GM18861 (cell line): ENCODE data around the gene RBP7.
A peak's percentile ranks its signal among the peaks of the same experiment; 100 is the strongest.
"Not testable (repeated sequence)": the region's sequence is repeated elsewhere in the genome, so short reads cannot be mapped to it uniquely, and the experiment has no call there.

Experiments
- ATAC-seq: cut with Tn5 transposase; IDR thresholded peaks from one replicate; pipeline ENCODE4 v1.9.1; 2021; ENCODE audit not compliant: unreplicated experiment

RBP7 gene

DNA sequence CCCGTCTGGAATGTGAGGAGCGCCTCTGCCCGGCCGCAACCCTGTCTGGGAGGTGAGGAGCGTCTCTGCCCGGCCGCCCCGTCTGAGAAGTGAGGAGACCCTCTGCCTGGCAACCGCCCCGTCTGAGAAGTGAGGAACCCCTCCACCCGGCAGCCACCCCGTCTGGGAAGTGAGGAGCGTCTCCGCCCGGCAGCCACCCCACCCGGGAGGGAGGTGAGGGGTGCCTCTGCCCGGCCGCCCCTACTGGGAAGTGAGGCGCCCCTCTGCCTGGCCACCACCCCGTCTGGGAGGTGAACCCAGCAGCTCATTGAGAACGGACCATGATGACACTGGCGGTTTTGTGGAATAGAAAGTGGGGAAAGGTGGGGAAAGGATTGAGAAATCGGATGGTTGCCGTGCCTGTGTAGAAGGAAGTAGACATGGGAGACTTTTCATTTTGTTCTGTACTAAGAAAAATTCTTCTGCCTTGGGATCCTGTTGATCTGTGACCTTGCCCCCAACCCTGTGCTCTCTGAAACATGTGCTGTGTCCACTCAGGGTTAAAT lies 32.0 kb downstream of the RBP7 start:
- ATAC-seq: not testable (repeated sequence)

DNA sequence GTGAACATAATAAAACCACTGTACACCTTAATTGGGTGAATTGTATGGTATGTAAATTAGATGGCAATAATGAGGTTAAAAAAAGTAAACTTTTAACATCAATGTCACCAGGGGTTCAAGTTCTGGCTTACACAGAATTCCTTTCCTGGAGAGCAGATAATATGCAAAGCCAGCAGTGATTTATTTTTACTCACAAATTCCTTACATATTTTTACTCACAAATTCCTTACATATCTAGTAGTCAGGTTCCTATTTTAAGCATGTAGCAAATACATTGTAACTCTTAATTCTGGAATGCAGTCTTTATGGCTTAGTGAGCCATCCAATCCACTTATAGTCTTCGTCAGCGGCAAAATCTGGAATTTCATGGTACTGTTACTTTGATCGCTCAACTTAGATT lies 34.4 kb downstream of the RBP7 start:
- no peak for ATAC-seq

DNA sequence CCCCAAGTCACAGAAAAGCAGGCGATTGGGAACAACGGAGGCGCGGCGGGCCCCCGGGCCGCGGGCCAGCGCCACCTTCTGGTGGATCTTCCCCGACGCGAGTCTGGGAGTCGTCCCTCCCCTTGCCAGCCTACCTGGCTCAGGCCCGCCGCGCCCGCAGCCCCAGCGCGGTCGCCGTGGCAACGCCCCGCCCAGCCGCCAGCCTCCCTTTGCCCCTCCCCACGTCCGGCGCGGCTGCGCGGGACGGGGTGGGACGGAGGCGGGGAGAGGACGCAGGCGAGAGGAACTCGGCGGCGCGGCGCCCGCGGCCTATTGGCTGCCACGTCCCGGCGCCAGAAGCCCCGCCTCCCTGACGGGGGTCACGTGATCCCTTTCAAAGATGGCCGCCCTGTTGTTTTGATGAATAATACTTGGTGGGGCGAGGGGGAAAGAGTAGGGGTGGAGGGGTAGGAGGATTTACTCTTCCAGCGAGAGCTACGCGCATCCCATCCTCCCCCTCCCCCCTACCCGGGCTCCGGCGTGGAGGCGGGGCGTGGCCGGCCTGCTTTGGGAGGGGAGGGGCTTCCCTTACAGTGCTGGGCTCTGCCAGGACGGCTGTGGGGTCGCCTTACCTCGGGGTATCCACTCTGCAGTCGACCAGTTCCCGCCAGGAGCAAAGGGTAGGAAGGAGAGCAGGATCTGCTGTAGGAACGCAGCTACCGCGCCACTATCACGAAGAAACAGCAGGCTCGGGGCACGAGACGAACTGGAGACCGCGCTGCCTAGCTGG lies 35.7 kb downstream of the RBP7 start, which contains the start of gene UBE4B:
Gene UBE4B, plus strand, starts transcription at position 369 of the 769 bp plus-strand sequence. CDS start 713 bp downstream, outside the sequence.
- ATAC-seq: peak; percentile 88

DNA sequence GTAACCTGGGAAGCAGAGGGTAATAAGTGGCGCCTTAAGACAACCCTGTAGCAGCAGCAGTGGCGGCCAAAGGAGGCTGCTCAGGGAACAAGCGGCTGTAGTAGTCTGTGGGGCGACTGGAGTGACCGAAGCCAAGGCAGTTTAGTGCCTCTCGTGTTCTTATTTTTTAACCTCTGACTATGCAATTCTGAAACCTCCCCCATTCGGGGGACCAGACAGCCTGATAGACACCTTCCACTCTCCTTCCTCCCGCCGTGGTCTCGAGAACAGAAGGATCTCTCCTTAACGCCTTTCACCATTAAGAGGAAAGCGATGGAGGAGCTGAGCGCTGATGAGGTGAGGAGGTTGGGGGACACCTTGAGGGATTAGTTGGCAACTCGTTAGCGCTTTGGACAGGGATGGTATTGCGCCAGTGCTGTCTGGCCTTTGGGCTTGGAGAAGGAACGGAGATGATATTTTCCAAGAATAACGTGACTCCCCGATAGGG lies 36.4 kb downstream of the RBP7 start:
- ATAC-seq: peak; percentile 8

DNA sequence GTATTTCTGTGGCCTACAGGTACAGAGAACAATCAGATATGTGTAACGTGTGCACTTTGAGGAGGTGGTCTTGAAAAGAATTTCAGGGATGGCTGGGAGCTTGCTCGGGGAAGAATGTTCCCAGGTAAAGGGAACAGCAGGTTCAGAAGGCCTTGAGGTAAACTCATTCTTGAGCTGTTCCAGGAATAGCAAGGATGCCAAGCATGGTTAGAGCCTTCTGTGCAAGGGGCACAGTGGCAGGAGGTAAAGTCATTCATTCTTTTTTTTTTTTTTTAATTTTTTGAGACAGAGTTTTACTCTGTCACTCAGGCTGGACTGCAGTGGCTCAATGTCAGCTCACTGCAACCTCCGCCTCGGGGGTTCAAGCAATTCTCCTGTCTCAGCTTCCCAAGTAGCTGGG lies 45.7 kb downstream of the RBP7 start:
- ATAC-seq: no peak

DNA sequence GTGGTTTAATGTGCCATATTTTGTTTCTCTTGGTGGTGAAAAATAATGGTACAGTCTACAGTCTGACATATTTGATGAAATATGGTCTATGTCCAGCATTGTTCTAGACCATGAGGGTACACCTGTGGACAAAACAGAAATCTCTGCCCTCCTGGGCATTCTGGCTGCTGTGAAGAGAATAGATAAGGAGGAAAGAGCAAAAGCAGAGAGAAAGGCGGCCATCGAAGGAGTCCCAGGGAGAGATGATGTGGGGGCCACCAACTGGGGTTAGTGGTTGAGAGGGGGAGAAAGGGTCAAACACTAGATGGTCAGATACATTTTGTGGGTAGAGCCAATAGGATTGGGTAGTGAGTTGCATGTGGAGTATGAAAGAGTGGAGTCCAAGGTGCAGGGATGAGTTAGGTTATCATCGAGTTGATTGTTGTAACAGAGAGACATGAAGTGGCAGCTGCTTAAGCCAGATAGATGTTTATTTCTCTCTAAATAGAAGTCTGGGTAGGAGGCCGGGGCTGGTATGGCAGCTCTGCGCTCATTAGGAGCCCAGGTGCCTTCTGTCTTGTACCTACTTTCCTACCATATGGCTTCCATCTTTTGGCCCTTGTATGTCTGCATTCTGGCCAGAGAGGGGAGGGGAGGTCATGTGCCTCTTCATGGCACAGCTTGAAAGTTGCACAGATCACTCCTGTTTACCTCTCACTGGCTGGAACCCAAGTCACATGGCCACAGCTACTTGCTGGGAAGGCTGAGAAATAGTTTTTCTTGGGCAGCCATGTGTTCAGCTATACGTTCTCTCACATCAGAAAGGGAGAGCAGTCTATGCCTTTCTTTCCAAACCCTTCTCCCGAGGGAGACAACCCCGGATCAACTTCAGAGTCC lies 48.7 kb downstream of the RBP7 start:
- no peak for ATAC-seq

DNA sequence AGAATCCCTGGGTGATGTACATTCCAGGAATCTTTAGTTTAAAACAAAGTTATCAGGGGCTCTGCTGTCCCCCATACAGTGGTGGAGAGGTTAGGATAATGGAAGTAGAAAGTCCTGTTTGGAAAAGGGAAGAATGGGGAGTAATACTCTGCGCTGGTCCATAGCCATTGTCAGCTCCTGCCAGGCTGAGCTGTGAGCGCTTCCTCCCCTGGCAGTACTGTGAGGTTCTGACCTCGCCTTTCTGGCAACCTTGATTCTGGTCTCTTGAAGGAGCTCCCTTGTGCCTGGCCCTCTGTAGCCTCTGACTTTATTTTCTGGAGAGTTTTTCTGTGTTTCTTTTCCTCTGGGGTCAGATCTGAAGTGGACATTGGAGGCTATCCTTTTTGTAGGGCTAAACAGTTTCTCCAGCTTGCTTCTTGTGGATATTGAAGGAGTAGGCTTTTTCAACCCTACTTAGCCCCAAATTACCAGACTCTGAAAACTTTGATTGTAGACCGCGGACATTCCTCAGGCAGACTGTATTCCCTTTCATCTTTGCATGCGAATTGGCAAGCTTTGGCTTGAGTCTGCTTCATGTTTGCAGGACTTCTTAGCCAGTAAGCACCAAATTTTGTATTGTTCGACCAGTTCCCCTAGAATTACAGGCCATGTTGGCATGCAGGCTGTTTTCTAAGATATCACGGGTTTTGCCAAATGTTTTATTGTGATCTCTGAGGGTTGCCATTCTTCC lies 49.5 kb downstream of the RBP7 start:
- no peak for ATAC-seq

DNA sequence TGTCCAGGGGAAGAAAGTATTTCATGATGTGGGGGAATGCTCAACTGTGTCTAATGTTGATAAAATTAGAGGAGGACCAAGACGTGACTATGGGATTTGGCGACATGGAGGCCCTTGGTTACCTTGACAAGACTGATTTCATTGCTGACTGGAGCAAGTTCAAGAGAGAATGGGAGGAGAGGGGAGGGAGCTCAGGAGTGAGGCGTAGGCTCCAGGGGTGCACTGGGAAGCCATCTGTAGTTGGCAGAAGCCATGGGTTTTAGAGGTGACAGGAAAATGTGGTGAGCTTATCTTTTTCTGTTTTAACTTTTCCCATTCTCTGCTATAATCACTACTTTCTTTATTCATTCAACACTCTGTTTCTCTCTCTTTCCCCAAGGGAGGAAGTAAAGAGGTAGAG lies 51.6 kb downstream of the RBP7 start:
- ATAC-seq: no peak

DNA sequence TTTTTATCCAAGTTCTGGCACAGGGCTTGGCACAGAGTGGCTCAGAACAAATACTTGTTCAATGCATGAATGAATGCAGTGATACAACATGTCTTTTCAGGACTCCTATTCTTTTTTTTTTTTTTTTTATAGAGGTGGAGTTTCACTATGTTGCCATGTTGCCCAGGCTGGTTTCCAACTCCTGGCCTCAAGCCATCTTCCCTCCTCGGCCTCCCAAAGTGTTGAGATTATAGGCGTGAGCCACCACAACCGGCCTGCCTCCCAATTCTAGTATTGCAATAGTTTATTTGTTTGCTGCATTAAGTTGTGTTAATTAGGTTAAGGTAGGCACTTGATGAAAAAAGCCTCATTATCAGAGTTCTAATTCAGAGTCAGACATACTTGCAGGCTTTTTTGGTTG lies 53.6 kb downstream of the RBP7 start:
- ATAC-seq: no peak

DNA sequence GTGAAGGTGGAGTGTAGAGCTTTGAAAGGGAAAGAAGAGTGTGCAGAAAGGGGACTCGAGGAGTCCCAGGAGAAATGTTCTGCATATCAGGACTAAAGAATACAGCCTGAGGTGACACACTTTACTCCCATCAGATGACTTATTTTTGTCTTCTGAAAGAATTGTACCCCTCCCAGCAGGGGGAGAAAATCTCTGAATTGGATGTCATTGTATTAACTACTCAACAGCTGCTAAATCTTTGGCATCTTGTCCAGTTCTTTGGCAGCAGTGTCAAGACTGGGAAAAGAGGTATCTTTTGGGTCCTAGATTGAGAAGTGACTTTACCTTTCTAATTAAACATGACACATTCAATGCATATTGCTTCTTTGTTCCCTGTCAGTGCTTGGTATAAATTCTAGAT lies 54.6 kb downstream of the RBP7 start:
- no peak for ATAC-seq

DNA sequence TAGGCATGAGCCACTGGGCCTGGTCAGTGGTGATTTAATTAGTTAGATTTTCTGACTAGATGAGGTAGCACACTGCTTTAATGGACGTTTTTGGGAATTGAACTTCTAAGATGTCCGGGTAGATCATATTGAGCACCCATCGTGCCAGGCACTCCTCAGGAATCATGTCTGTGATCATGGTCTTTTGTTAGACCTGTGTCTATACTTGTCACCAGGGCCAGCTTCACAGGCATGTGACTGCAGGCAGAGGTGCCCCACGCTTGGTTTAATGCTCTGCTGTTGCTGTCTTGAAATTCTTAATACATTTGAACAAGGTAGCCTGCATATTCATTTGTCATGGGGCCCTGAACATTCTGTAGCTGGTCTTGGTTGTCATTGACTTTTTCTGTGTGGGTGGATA lies 55.3 kb downstream of the RBP7 start:
- ATAC-seq: no peak

DNA sequence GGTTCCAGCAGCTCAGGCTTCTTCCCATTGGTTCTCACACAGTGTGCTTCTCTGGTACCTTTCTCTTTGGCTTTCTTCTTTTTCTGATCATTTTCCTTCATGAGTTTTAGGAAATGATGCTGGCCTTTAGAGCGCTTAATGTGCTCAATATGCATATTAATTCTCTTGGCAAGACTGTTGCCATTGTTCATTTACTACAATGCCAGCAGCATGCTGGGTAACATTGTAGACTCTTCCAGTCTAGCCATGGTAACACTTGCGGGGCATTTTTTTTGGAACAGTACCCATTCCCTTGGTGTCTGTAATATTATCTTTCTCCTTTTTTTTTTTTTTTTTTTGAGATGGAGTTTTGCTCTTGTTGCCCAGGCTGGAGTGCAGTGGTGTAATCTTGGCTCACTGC lies 57.4 kb downstream of the RBP7 start:
- no peak for ATAC-seq

DNA sequence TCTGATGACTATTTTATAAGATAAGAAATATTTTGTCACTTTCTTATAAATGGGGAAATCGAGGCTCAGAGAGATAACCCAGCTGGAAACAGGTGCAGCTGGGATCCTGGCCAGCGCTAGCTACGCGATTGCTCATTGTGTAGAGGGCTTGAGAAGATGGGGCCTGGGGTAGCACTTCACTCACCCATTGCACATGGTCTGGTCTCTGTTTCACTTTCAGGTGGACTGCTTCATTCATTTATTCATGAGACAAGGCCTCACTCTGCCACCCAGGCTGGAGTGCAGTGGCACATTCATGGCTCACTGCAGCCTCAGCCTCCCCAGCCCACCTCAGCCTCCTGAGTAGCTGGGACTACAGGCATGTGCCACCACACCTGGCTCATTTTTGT lies 59.6 kb downstream of the RBP7 start:
- no peak for ATAC-seq

DNA sequence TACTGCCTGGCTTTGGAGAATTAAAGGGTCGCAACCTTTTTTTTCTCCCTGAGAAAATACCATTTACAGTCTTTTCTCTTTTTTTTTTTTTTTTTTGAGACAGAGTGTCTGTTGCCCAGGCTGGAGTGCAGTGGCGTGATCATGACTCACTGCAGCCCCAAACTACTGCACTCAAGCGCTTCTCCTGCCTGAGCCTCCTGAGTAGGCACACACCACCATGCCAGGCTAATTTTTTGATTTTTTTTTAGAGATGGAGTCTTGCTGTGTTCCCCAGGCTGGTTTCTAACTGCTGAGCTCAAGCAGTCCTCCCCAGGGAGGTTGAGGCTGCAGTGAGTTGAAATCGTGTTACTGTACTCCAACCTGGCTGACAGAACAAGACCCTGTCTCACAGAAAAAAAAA lies 60.3 kb downstream of the RBP7 start:
- no peak for ATAC-seq

DNA sequence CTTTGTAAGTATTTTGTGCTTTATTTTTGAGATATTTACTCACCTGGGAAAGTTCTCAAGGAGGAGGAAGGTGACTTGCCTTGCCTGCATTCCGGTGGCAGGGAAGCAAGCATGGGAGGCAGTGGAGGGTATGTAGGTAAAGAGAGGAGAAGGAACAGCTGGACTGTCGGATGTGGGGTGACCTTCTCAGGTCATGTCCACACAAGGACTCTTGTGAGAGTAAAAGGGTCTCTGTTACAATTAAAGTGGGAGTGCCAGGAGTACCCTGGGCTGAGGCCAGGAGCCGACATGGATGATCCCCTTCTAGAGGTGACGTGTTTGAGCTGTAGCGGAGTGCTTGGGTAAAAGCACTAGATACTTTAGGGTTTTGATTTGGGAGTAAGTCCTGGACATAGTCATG lies 60.8 kb downstream of the RBP7 start:
- ATAC-seq: no peak

DNA sequence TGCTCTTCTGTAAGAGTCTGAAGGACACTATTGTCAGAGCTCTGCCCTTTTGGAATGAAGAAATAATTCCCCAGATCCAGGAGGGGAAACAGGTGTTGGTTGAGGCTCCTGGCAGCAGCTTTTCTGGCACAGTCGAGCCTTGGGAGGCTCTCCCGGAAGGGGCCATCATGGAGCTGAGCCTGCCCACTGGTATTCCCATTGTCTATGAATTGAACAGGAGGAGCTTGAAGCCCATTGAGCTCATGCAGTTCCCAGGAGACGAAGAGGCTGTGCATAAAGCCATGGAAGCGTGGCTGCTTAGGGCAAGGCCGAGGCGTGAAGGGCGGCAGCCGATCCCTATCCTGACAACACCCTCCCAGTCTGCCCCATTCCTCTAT lies 62.3 kb downstream of the RBP7 start:
- no peak for ATAC-seq

DNA sequence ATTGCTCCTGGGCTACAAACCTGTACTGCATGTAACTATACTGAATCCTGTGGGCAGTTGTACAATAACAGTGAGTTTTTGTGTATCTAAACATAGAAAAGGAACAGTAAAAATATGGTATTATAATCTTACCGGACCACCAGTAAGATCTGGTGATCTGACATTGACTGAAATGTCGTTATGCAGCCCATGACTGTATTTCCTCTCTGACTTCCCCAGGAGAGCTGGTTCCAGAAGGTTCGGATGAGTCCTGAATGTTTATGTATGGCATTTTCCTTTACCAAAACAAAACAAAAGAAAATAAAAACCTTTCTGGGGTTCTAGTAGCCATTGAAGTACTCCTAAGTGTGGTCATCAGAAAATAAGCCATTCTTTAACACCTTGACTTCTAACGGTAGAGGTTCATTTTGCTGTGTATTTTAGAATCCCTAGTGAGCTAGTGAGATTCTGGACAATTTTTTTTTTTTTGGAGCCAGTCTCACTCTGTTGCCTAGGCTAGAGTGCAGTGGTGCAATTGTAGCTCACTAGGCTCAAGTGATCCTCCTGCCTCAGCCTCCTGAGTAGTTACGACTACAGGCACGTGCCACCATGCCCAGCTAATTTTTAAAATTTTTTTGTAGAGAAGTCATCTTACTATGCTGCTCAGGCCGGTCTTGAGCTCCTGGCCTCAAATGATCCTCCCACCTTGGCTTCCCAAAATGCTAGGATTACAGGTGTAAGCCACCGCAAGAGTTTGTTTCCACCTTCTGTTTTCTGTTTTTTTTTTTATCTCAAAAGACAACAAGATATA lies 63.5 kb downstream of the RBP7 start:
- no peak for ATAC-seq

DNA sequence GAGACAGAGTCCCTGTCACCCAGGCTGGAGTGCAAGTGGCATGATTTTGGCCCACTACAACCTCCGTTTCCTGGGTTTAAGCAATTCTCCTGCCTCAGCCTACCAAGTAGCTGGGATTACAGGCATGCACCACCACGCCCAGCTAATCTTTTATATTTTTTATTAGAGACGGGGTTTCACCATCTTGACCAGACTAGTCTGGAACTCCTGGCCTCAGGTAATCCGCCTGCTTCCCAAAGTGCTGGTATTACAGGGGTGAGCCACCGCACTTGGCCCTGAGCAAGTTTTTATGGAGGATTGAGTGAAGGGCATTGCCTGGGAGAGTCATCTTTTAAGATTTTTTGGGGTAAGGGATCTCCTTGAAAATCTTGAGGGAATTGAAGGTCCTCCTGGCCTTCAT lies 64.2 kb downstream of the RBP7 start:
- no peak for ATAC-seq

DNA sequence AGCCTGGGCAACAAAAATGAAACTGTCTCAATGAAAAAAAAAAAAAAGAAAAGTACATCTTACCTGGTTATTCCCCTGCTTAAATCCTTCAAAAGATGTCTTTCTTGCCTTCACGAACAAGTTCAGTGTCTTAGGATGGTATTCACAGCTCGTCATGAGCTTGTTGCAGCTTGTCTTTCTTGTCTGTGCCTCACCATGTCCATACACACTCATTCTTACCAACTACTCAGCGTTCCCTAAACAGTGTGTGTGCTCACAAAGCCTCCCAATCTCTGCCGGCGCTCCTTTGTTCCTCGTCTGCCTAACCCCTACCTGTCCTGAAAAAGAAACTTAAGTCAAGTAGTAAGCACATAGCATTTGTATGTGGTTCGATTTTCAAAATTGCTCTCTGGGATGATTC lies 66.8 kb downstream of the RBP7 start:
- no peak for ATAC-seq
